DND-41 (cell line): ENCODE data around the gene TH.

Source experiments
- ATAC-seq: fragments of 200-7000 bp; cut with Tn5 transposase; 3 replicates; pipeline ENCODE4 v1.9.1; 2021; ENCODE audit warnings: low read depth; ENCODE audit not compliant: insufficient read depth
- DNase-seq: peaks from one replicate; pipeline ENCODE4 v3.0.0-alpha.2; 2020
- H2AFZ ChIP-seq: 2 replicates; pipeline ENCODE4 v1.6.0; 2012; ENCODE audit warnings: low read depth, low read length
- H3K27ac ChIP-seq: 2 replicates; pipeline ENCODE4 v1.5.1; 2012; ENCODE audit warnings: low read length, inconsistent platforms
- H3K27me3 ChIP-seq: fragments of 200-600 bp; sonication (generic); 2 replicates; pipeline ENCODE4 v1.6.0; 2012; ENCODE audit warnings: low read length, mild to moderate bottlenecking, inconsistent platforms; ENCODE audit not compliant: insufficient read depth, poor library complexity
- H3K36me3 ChIP-seq: 2 replicates; pipeline ENCODE4 v1.5.1; 2012; ENCODE audit warnings: low read length, inconsistent platforms; ENCODE audit not compliant: insufficient read depth
- H3K4me1 ChIP-seq: 2 replicates; pipeline ENCODE4 v1.5.1; 2012; ENCODE audit warnings: mild to moderate bottlenecking, low read length; ENCODE audit not compliant: insufficient read depth
- H3K4me2 ChIP-seq: 2 replicates; pipeline ENCODE4 v1.6.0; 2012; ENCODE audit warnings: mild to moderate bottlenecking, moderate library complexity, low read length, inconsistent platforms; ENCODE audit not compliant: insufficient read depth
- H3K4me3 ChIP-seq, 2 experiments: fragments of 200-600 bp in 1 of 2; shearing (Covaris generic) in 1 of 2; 2 replicates each; pipeline ENCODE4 v1.5.1; 2012 to 2016; ENCODE audit warnings: inconsistent platforms in 2 of 2, low read length in 2 of 2, mild to moderate bottlenecking in 2 of 2, low read depth in 1 of 2, moderate library complexity in 1 of 2
- H3K79me2 ChIP-seq: 2 replicates; pipeline ENCODE4 v1.6.0; 2012; ENCODE audit warnings: low read length, inconsistent platforms; ENCODE audit not compliant: insufficient read depth
- H3K9ac ChIP-seq: 2 replicates; pipeline ENCODE4 v1.6.0; 2012; ENCODE audit warnings: low read depth, mild to moderate bottlenecking, inconsistent platforms, low read length, moderate library complexity
- H3K9me3 ChIP-seq: 2 replicates; pipeline ENCODE4 v1.5.1; 2012; ENCODE audit warnings: low read length, moderate library complexity, mild to moderate bottlenecking, inconsistent platforms; ENCODE audit not compliant: insufficient read depth, severe bottlenecking
- H4K20me1 ChIP-seq: 2 replicates; pipeline ENCODE4 v1.6.0; 2012; ENCODE audit warnings: low read length; ENCODE audit not compliant: insufficient read depth
- CTCF ChIP-seq: IDR thresholded peaks from 2 replicates; pipeline ENCODE4 v1.5.1; 2012; ENCODE audit warnings: borderline replicate concordance, low read length, moderate library complexity, mild to moderate bottlenecking; ENCODE audit not compliant: poor library complexity, severe bottlenecking; ENCODE audit errors: extremely low read depth
- EZH2 ChIP-seq: IDR thresholded peaks from 3 replicates; pipeline ENCODE4 v1.6.1; 2012; ENCODE audit warnings: borderline replicate concordance, low read depth, mild to moderate bottlenecking, moderate library complexity, low read length, inconsistent platforms; ENCODE audit not compliant: severe bottlenecking

The TH gene

GRCh38 chr11:2148595-2148994, 23.0 kb downstream of the TH start:
- no peak overlapping the region for H3K4me2 ChIP-seq
- ATAC-seq, result no peak
- H4K20me1 ChIP-seq, result peaks cover 18% of the 10 kb centered on the region
- no peaks in the 10 kb centered on the region for H3K36me3 ChIP-seq
- no peaks in the 10 kb centered on the region for H3K9me3 ChIP-seq
- H3K4me1 ChIP-seq, result peaks cover 5% of the 10 kb centered on the region
- H3K27ac ChIP-seq, result no peak overlapping the region
- H3K9ac ChIP-seq, result no peak overlapping the region
- no peaks in the 10 kb centered on the region for H3K79me2 ChIP-seq
- H2AFZ ChIP-seq, result no peak overlapping the region
- DNase-seq, result no peak
- no peak for TF ChIP-seq CTCF
- TF ChIP-seq EZH2, result no peak
- no peak overlapping the region for H3K4me3 ChIP-seq
- peaks cover 28% of the 10 kb centered on the region for H3K27me3 ChIP-seq

- Histone ChIP-seq H2AFZ (no peak overlapping the region), H3K9me3 (no peaks in the 10 kb centered on the region), H3K4me2 (no peak overlapping the region), H3K4me1 (peaks cover 5% of the 10 kb centered on the region), H3K36me3 (no peaks in the 10 kb centered on the region), H3K4me3 (no peak overlapping the region), H3K27me3 (peaks cover 33% of the 10 kb centered on the region), H4K20me1 (peaks cover 18% of the 10 kb centered on the region), H3K27ac (no peak overlapping the region), H3K79me2 (no peaks in the 10 kb centered on the region), H3K9ac (no peak overlapping the region)
- TF ChIP-seq CTCF, result no peak
- no peak for TF ChIP-seq EZH2
- DNase-seq (no peak), ATAC-seq (no peak)
These were observed 24.2 kb downstream of the TH start for GRCh38 chr11:2147391-2147790.

- Histone ChIP-seq H3K9me3 (no peaks in the 10 kb centered on the region), H3K4me3 (no peak overlapping the region), H3K27me3 (peaks cover 33% of the 10 kb centered on the region), H3K27ac (no peak overlapping the region), H3K9ac (no peak overlapping the region), H3K36me3 (no peaks in the 10 kb centered on the region), H2AFZ (no peak overlapping the region), H3K4me2 (no peak overlapping the region), H4K20me1 (peaks cover 16% of the 10 kb centered on the region), H3K4me1 (no peaks in the 10 kb centered on the region), H3K79me2 (no peaks in the 10 kb centered on the region)
- ATAC-seq (no peak), DNase-seq (no peak)
- TF ChIP-seq EZH2 (no peak), CTCF (no peak)
These were observed 25.6 kb downstream of the TH start for GRCh38 chr11:2146051-2146450.

- TF ChIP-seq CTCF, result no peak
- no peak for TF ChIP-seq EZH2
- Histone ChIP-seq H3K4me1 (no peaks in the 10 kb centered on the region), H3K9ac (no peak overlapping the region), H3K36me3 (no peaks in the 10 kb centered on the region), H3K9me3 (no peaks in the 10 kb centered on the region), H3K4me3 (no peak overlapping the region), H3K79me2 (no peaks in the 10 kb centered on the region), H3K27ac (no peak overlapping the region), H3K4me2 (no peak overlapping the region), H4K20me1 (peaks cover 8% of the 10 kb centered on the region; the same call in 1 of the 2 replicates), H2AFZ (no peak overlapping the region), H3K27me3 (peaks cover 27% of the 10 kb centered on the region)
- DNase-seq (no peak), ATAC-seq (no peak)
These were observed 26.9 kb downstream of the TH start for GRCh38 chr11:2144544-2145248.
